ENCODE measurements around the gene RHBDF2. TPM values are rescaled to one million over a fixed set of nuclear protein-coding genes. Genes with fewer than 3 reads are reported as not detected.
A peak's percentile ranks its signal among the peaks of the same experiment; 100 is the strongest.

Gene RHBDF2
- total and polyA plus RNA-seq, 2 donors (not counting 1 experiment from before 2014, with no cell fraction given): 288 to 482 TPM

GRCh38 chr17:76490112-76490710 is 11.0 kb downstream of the RHBDF2 start:
- H3K27me3 ChIP-seq (replicated peaks in 1 of 4; ENCODE audit: control extremely low read depth in 1 of 4, control insufficient read depth in 3 of 4, insufficient read depth in 4 of 4, low read length in 3 of 4): no peaks in the 10 kb centered on the region
- no peak overlapping the region for H3K4me3 ChIP-seq (ENCODE audit: control extremely low read depth in 1 of 5, extremely low read depth in 1 of 5, insufficient read depth in 1 of 5, low read depth in 2 of 5, low read length in 4 of 5)
- ATAC-seq (ENCODE audit: low read depth) (no peak), DNase-seq (no peak)
- H3K27ac Mint-ChIP-seq: peak overlapping the region; percentile 98
- peak overlapping the region; percentile 75 to 94 for H3K27ac ChIP-seq (ENCODE audit: low read length in 2 of 2)
- no peak overlapping the region for H2AFZ ChIP-seq (ENCODE audit: insufficient read depth, low read depth, low read length, poor library complexity, severe bottlenecking)
- CTCF ChIA-PET: interaction anchor here (0.9 to 20.8 kb wide), 6 partner anchors 3 to 92 kb away, joined by 3 to 256 read pairs (median 25); partner anchors contain the start of genes AANAT and RHBDF2
- intact Hi-C loops (cut with micrococcal nuclease): loop anchor here (10.0 kb wide), 1 partner anchor 215 kb away; no protein-coding TSS in a partner anchor
- H3K4me1 Mint-ChIP-seq: peaks cover 83% of the 10 kb centered on the region
- no peak overlapping the region for H3K9ac ChIP-seq (ENCODE audit: low read length)
- POLR2A ChIA-PET: interaction anchor here (0.6 to 23.6 kb wide), 9 partner anchors 8 to 1768 kb away, joined by 3 to 478 read pairs (median 3); partner anchors contain the start of genes AANAT and RHBDF2
- H3K36me3 ChIP-seq (replicated peaks in 1 of 2; ENCODE audit: control extremely low read depth in 1 of 2, control insufficient read depth in 1 of 2, extremely low read depth in 1 of 2, insufficient read depth in 2 of 2, low read length in 1 of 2): peaks cover 0 to 16% of the 10 kb centered on the region in 2 experiments
- no peaks in the 10 kb centered on the region for H3K9me3 Mint-ChIP-seq (ENCODE audit: insufficient read depth)
- WGBS (ENCODE audit: insufficient coverage): 90% methylated on average over 9 of the region's 10 CpGs
- peak overlapping the region; percentile 82 for H3K4me2 ChIP-seq (replicated peaks; ENCODE audit: low read depth, low read length, poor library complexity, severe bottlenecking)
- peak overlapping the region; percentile 89 for H3K4me3 Mint-ChIP-seq
- peaks cover 58% of the 10 kb centered on the region for H3K79me2 ChIP-seq (ENCODE audit: control insufficient read depth, insufficient read depth, low read length)
- TF ChIP-seq, protein P1, sequence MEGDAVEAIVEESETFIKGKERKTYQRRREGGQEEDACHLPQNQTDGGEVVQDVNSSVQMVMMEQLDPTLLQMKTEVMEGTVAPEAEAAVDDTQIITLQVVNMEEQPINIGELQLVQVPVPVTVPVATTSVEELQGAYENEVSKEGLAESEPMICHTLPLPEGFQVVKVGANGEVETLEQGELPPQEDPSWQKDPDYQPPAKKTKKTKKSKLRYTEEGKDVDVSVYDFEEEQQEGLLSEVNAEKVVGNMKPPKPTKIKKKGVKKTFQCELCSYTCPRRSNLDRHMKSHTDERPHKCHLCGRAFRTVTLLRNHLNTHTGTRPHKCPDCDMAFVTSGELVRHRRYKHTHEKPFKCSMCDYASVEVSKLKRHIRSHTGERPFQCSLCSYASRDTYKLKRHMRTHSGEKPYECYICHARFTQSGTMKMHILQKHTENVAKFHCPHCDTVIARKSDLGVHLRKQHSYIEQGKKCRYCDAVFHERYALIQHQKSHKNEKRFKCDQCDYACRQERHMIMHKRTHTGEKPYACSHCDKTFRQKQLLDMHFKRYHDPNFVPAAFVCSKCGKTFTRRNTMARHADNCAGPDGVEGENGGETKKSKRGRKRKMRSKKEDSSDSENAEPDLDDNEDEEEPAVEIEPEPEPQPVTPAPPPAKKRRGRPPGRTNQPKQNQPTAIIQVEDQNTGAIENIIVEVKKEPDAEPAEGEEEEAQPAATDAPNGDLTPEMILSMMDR (IDR thresholded peaks at IDR 0.05): no peak
- TF ChIP-seq EZH2 (IDR thresholded peaks at IDR 0.05; ENCODE audit: borderline replicate concordance, insufficient read depth, low read depth, low read length, poor library complexity, severe bottlenecking): no peak
- H3K27me3 Mint-ChIP-seq: no peaks in the 10 kb centered on the region
- no peaks in the 10 kb centered on the region for H3K9me3 ChIP-seq (ENCODE audit: control extremely low read depth in 1 of 3, control insufficient read depth in 2 of 3, insufficient read depth in 1 of 3, low read length in 2 of 3)
- peaks cover 74 to 94% of the 10 kb centered on the region in 2 donors for H3K4me1 ChIP-seq (ENCODE audit: control insufficient read depth in 2 of 2, insufficient read depth in 2 of 2, low read length in 2 of 2)
- peaks cover 18% of the 10 kb centered on the region for H4K20me1 ChIP-seq (ENCODE audit: control insufficient read depth, insufficient read depth, low read length, poor library complexity, severe bottlenecking)

Data from B cell (primary cell).